HG02943 (cell line): Measurements from ENCODE around the gene GTF2F2.

Experiments
- ATAC-seq: cut with Tn5 transposase; IDR thresholded peaks from one replicate; pipeline ENCODE4 v1.9.1; 2021; ENCODE audit warnings: mild to moderate bottlenecking, low read depth, moderate library complexity; ENCODE audit not compliant: unreplicated experiment

The GTF2F2 gene

GRCh38 chr13:45120967-45121831 lies 889 bp downstream of the GTF2F2 start:
- no peak for ATAC-seq

GRCh38 chr13:45122941-45123340 lies 2.6 kb downstream of the GTF2F2 start:
- ATAC-seq = no peak

- peak; percentile 67 for ATAC-seq
Observed at GRCh38 chr13:45132369-45133064, 12.2 kb downstream of the GTF2F2 start.

- ATAC-seq = no peak
Observed at GRCh38 chr13:45133396-45134118, 13.2 kb downstream of the GTF2F2 start.

- ATAC-seq = no peak
Observed at GRCh38 chr13:45136741-45137504, 16.6 kb downstream of the GTF2F2 start.

- ATAC-seq = no peak
Observed at GRCh38 chr13:45137526-45137925, 17.2 kb downstream of the GTF2F2 start.

GRCh38 chr13:45138282-45138681 lies 18.0 kb downstream of the GTF2F2 start:
- no peak for ATAC-seq

GRCh38 chr13:45141369-45141768 lies 21.1 kb downstream of the GTF2F2 start:
- ATAC-seq = no peak

- ATAC-seq = no peak
Observed at GRCh38 chr13:45142440-45143345, 22.4 kb downstream of the GTF2F2 start.

- no peak for ATAC-seq
Observed at GRCh38 chr13:45143346-45143751, 23.0 kb downstream of the GTF2F2 start.

- no peak for ATAC-seq
Observed at GRCh38 chr13:45149964-45150363, 29.7 kb downstream of the GTF2F2 start.

- no peak for ATAC-seq
Observed at GRCh38 chr13:45156565-45157361, 36.5 kb downstream of the GTF2F2 start.

- ATAC-seq = no peak
Observed at GRCh38 chr13:45162194-45162593, 41.9 kb downstream of the GTF2F2 start.

GRCh38 chr13:45162821-45163220 lies 42.5 kb downstream of the GTF2F2 start:
- ATAC-seq = no peak

GRCh38 chr13:45166858-45167257 lies 46.5 kb downstream of the GTF2F2 start:
- no peak for ATAC-seq

GRCh38 chr13:45167611-45168554 lies 47.6 kb downstream of the GTF2F2 start:
- no peak for ATAC-seq

GRCh38 chr13:45168555-45168930 lies 48.2 kb downstream of the GTF2F2 start:
- no peak for ATAC-seq

- ATAC-seq = no peak
Observed at GRCh38 chr13:45174478-45174877, 54.2 kb downstream of the GTF2F2 start.
